DMS153 (cell line): ENCODE results near the gene ZC3H12D.
"Not testable (repeated sequence)": the region's sequence is repeated elsewhere in the genome, so short reads cannot be mapped to it uniquely, and the experiment has no call there.

ENCODE experiments used
- DNase-seq: peaks from one replicate; lab custom pipeline; 2025; lab: John Stamatoyannopoulos, UW

Gene ZC3H12D

GRCh38 chr6:149483849-149484655, 762 bp downstream of the ZC3H12D start:
- DNase-seq, result no peak

GRCh38 chr6:149483334-149483725, 1.5 kb downstream of the ZC3H12D start:
- no peak for DNase-seq

GRCh38 chr6:149482545-149483333, 2.1 kb downstream of the ZC3H12D start:
- DNase-seq, result no peak

GRCh38 chr6:149480502-149481280, 4.1 kb downstream of the ZC3H12D start:
- DNase-seq, result no peak

GRCh38 chr6:149478631-149479314, 6.0 kb downstream of the ZC3H12D start:
- no peak for DNase-seq

- no peak for DNase-seq
Measured at GRCh38 chr6:149477544-149477943, 7.3 kb downstream of the ZC3H12D start.

GRCh38 chr6:149476789-149477455, 7.9 kb downstream of the ZC3H12D start:
- DNase-seq, result no peak

- no peak for DNase-seq
Measured at GRCh38 chr6:149474108-149474935, 10.5 kb downstream of the ZC3H12D start.

GRCh38 chr6:149473080-149474052, 11.4 kb downstream of the ZC3H12D start:
- DNase-seq, result no peak

GRCh38 chr6:149472241-149472640, 12.6 kb downstream of the ZC3H12D start:
- no peak for DNase-seq

GRCh38 chr6:149471801-149472200, 13.0 kb downstream of the ZC3H12D start:
- DNase-seq, result no peak

GRCh38 chr6:149470948-149471347, 13.9 kb downstream of the ZC3H12D start:
- no peak for DNase-seq

GRCh38 chr6:149468179-149468578, 16.6 kb downstream of the ZC3H12D start:
- no peak for DNase-seq

- no peak for DNase-seq
Measured at GRCh38 chr6:149467265-149467664, 17.5 kb downstream of the ZC3H12D start.

GRCh38 chr6:149464411-149464810, 20.4 kb downstream of the ZC3H12D start:
- no peak for DNase-seq

- DNase-seq, result no peak
Measured at GRCh38 chr6:149463781-149464180, 21.0 kb downstream of the ZC3H12D start.

GRCh38 chr6:149462712-149463111, 22.1 kb downstream of the ZC3H12D start:
- not testable (repeated sequence) for DNase-seq

GRCh38 chr6:149461670-149462069, 23.1 kb downstream of the ZC3H12D start:
- no peak for DNase-seq

- not testable (repeated sequence) for DNase-seq
Measured at GRCh38 chr6:149460249-149460648, 24.6 kb downstream of the ZC3H12D start.
